Nephron (organoid): ENCODE results near the gene EML3.
A peak's percentile ranks its signal among the peaks of the same experiment; 100 is the strongest.
"Not testable (repeated sequence)": the region's sequence is repeated elsewhere in the genome, so short reads cannot be mapped to it uniquely, and the experiment has no call there.

Source experiments
- H3K27ac Mint-ChIP-seq, 3 experiments: 2 replicates each; pipeline ENCODE4 v1.8.0; 2020; ENCODE audit warnings: mixed read lengths in 3 of 3, mild to moderate bottlenecking in 2 of 3, moderate library complexity in 1 of 3
- H3K27me3 Mint-ChIP-seq: 2 replicates; pipeline ENCODE4 v1.8.0; 2021; ENCODE audit warnings: low read depth, mild to moderate bottlenecking, moderate library complexity, mixed read lengths
- H3K36me3 Mint-ChIP-seq: 2 replicates; pipeline ENCODE4 v1.8.0; 2020; ENCODE audit warnings: low read depth, mixed read lengths
- H3K4me1 Mint-ChIP-seq: 2 replicates; pipeline ENCODE4 v1.8.0; 2020; ENCODE audit warnings: mixed read lengths
- H3K4me3 Mint-ChIP-seq, 3 experiments: 2 replicates each; pipeline ENCODE4 v1.8.0; 2020; ENCODE audit warnings: mild to moderate bottlenecking in 3 of 3, mixed read lengths in 3 of 3, moderate library complexity in 2 of 3
- H3K9me3 Mint-ChIP-seq: 2 replicates; pipeline ENCODE4 v1.8.0; 2020; ENCODE audit warnings: mixed read lengths
- CTCF ChIP-seq, 3 experiments: fragments of 200-600 bp; sonication (generic); IDR thresholded peaks; one replicate each; pipeline ENCODE4 v1.5.0; 2021; ENCODE audit warnings: antibody characterized with exemption in 3 of 3; ENCODE audit not compliant: unreplicated experiment in 3 of 3

EML3 gene

GRCh38 chr11:62612366-62613290, at the start of gene EML3, which contains the start of gene ROM1:
Gene EML3 (minus strand): TSS chr11:62612775. CDS start chr11:62612457, 318 bp downstream.
Gene ROM1 (plus strand): TSS chr11:62613257. CDS start chr11:62613282, 25 bp downstream.
- H3K4me1 Mint-ChIP-seq: peaks cover 22% of the 10 kb centered on the region
- peak within 1 kb of the TSS; percentile 94 to 96 (median 95) for H3K27ac Mint-ChIP-seq
- peak within 1 kb of the TSS; percentile 91 to 99 (median 97) for H3K4me3 Mint-ChIP-seq
- no peaks in the 10 kb centered on the region for H3K9me3 Mint-ChIP-seq
- H3K27me3 Mint-ChIP-seq: peaks cover 5% of the 10 kb centered on the region
- peaks cover 16% of the 10 kb centered on the region for H3K36me3 Mint-ChIP-seq
- peak; percentile 92 to 99 (median 93) for TF ChIP-seq CTCF (IDR thresholded peaks at IDR 0.05; ENCODE audit: unreplicated experiment in 3 of 3)

GRCh38 chr11:62656796-62657429, 44.3 kb upstream of the EML3 start:
- Mint-ChIP-seq H3K27ac (peak overlapping the region; percentile 76 to 81 (median 78)), H3K9me3 (no peaks in the 10 kb centered on the region), H3K4me1 (peaks cover 17% of the 10 kb centered on the region), H3K36me3 (no peaks in the 10 kb centered on the region), H3K27me3 (no peaks in the 10 kb centered on the region), H3K4me3 (peak overlapping the region; percentile 13 to 65 (median 31))
- TF ChIP-seq CTCF (IDR thresholded peaks at IDR 0.05; ENCODE audit: unreplicated experiment in 3 of 3): no peak

- peaks cover 17% of the 10 kb centered on the region for H3K4me1 Mint-ChIP-seq
- peak overlapping the region; percentile 58 to 78 (median 59) for H3K27ac Mint-ChIP-seq
- peak overlapping the region; percentile 54 to 69 (median 59) for H3K4me3 Mint-ChIP-seq
- H3K27me3 Mint-ChIP-seq: no peaks in the 10 kb centered on the region
- no peaks in the 10 kb centered on the region for H3K9me3 Mint-ChIP-seq
- no peak for TF ChIP-seq CTCF (IDR thresholded peaks at IDR 0.05; ENCODE audit: unreplicated experiment in 3 of 3)
- peaks cover 4% of the 10 kb centered on the region for H3K36me3 Mint-ChIP-seq
Observed at GRCh38 chr11:62654297-62654696, 41.7 kb upstream of the EML3 start.

- Mint-ChIP-seq H3K27me3 (no peaks in the 10 kb centered on the region), H3K27ac (peak overlapping the region; percentile 98 to 99 (median 98)), H3K9me3 (no peaks in the 10 kb centered on the region), H3K4me3 (peak overlapping the region; percentile 93 to 94 (median 94)), H3K4me1 (peaks cover 17% of the 10 kb centered on the region), H3K36me3 (peaks cover 4% of the 10 kb centered on the region)
- TF ChIP-seq CTCF (IDR thresholded peaks at IDR 0.05; ENCODE audit: unreplicated experiment in 3 of 3): no peak
Observed at GRCh38 chr11:62652161-62653006, 39.8 kb upstream of the EML3 start.

GRCh38 chr11:62650283-62650682, 37.7 kb upstream of the EML3 start:
- not testable (repeated sequence) for H3K4me3 Mint-ChIP-seq, H3K9me3 Mint-ChIP-seq, H3K27ac Mint-ChIP-seq, H3K27me3 Mint-ChIP-seq, H3K36me3 Mint-ChIP-seq
- H3K4me1 Mint-ChIP-seq: peaks cover 22% of the 10 kb centered on the region
